MM.1S (cell line): ENCODE results near the gene FARS2.

Source experiments
- EZH2 ChIP-seq: fragments of 300-600 bp; sonication (generic); optimal IDR thresholded peaks from 2 replicates; pipeline ENCODE3; 2017; ENCODE audit warnings: low read depth, mild to moderate bottlenecking, antibody characterized with exemption, low read length, mixed read lengths
- EZH2phosphoT487 ChIP-seq: fragments of 300-600 bp; sonication (generic); IDR thresholded peaks from 2 replicates; pipeline ENCODE4 v1.6.1; 2018; ENCODE audit warnings: antibody characterized with exemption, low read length
- TF ChIP-seq, protein P1 (sequence below): fragments of 300-600 bp; sonication (generic); IDR thresholded peaks from 2 replicates; pipeline ENCODE4 v1.5.1; 2016; ENCODE audit warnings: antibody characterized with exemption, low read length, mixed read lengths

DNA sequence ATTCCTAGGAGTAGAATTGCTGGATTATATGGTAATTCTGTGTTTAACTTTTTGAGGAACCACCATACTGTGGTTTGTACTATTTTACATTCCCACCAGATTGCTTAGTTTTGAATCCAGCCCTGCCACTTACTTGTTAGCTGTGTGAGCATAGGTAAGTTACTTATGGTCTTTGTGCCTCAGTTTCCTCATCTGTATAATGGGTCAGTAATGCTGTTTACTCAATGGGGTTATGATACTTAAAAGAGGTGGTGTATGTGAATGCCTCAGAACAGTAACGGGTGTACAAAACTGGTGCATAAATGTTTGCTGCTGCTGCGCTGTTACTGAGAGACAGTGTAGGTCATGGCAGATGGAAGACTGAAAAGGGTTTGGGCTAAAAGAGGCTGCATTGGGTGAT, 506.2 kb downstream of the FARS2 start:
- TF ChIP-seq, protein P1, sequence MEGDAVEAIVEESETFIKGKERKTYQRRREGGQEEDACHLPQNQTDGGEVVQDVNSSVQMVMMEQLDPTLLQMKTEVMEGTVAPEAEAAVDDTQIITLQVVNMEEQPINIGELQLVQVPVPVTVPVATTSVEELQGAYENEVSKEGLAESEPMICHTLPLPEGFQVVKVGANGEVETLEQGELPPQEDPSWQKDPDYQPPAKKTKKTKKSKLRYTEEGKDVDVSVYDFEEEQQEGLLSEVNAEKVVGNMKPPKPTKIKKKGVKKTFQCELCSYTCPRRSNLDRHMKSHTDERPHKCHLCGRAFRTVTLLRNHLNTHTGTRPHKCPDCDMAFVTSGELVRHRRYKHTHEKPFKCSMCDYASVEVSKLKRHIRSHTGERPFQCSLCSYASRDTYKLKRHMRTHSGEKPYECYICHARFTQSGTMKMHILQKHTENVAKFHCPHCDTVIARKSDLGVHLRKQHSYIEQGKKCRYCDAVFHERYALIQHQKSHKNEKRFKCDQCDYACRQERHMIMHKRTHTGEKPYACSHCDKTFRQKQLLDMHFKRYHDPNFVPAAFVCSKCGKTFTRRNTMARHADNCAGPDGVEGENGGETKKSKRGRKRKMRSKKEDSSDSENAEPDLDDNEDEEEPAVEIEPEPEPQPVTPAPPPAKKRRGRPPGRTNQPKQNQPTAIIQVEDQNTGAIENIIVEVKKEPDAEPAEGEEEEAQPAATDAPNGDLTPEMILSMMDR: no peak
- TF ChIP-seq EZH2 (no peak), EZH2phosphoT487 (no peak)
